ENCODE measurements around the gene ZNF592.

The ZNF592 gene

GRCh38 chr15:84819791-84820190 is 71.4 kb downstream of the ZNF592 start:
- Histone ChIP-seq H3K27ac (ENCODE audit: low read depth, low read length, severe bottlenecking) (peak overlapping the region; percentile 99), H3K36me3 (ENCODE audit: control insufficient read depth, insufficient read depth, low read length) (peaks cover 48% of the 10 kb centered on the region), H3K9me3 (ENCODE audit: control insufficient read depth, low read length) (no peaks in the 10 kb centered on the region), H3K4me3 (ENCODE audit: extremely low read depth, insufficient read depth, low read length, poor library complexity, severe bottlenecking) (peak overlapping the region; percentile 57), H3K4me1 (ENCODE audit: control insufficient read depth, insufficient read depth, low read length, poor library complexity, severe bottlenecking) (peaks cover 55% of the 10 kb centered on the region)
- 100% methylated on average over 1 of the region's 2 CpGs; no CpG with 5 or more reads in 1 of the 2 experiments for WGBS, 2 experiments (ENCODE audit: insufficient coverage in 2 of 2)

- Histone ChIP-seq H3K9me3 (ENCODE audit: control insufficient read depth, low read length) (no peaks in the 10 kb centered on the region), H3K27ac (ENCODE audit: low read depth, low read length, severe bottlenecking) (peak overlapping the region; percentile 77), H3K4me1 (ENCODE audit: control insufficient read depth, insufficient read depth, low read length, poor library complexity, severe bottlenecking) (peaks cover 55% of the 10 kb centered on the region), H3K36me3 (ENCODE audit: control insufficient read depth, insufficient read depth, low read length) (peaks cover 60% of the 10 kb centered on the region), H3K4me3 (ENCODE audit: extremely low read depth, insufficient read depth, low read length, poor library complexity, severe bottlenecking) (no peak overlapping the region)
- 82 to 94% methylated on average over 7 of the region's 8 CpGs for WGBS, 2 experiments (ENCODE audit: insufficient coverage in 2 of 2)
Observed at GRCh38 chr15:84821501-84822021, 73.2 kb downstream of the ZNF592 start.

GRCh38 chr15:84822653-84823281 is 74.4 kb downstream of the ZNF592 start:
- Histone ChIP-seq H3K27ac (ENCODE audit: low read depth, low read length, severe bottlenecking) (no peak overlapping the region), H3K4me1 (ENCODE audit: control insufficient read depth, insufficient read depth, low read length, poor library complexity, severe bottlenecking) (peaks cover 50% of the 10 kb centered on the region), H3K36me3 (ENCODE audit: control insufficient read depth, insufficient read depth, low read length) (peaks cover 71% of the 10 kb centered on the region), H3K9me3 (ENCODE audit: control insufficient read depth, low read length) (no peaks in the 10 kb centered on the region), H3K4me3 (ENCODE audit: extremely low read depth, insufficient read depth, low read length, poor library complexity, severe bottlenecking) (no peak overlapping the region)
- 93 to 96% methylated on average over 4 of the region's 4 CpGs for WGBS, 2 experiments (ENCODE audit: insufficient coverage in 2 of 2)

GRCh38 chr15:84823282-84823878 is 75.0 kb downstream of the ZNF592 start:
- Histone ChIP-seq H3K9me3 (ENCODE audit: control insufficient read depth, low read length) (no peaks in the 10 kb centered on the region), H3K4me1 (ENCODE audit: control insufficient read depth, insufficient read depth, low read length, poor library complexity, severe bottlenecking) (peaks cover 45% of the 10 kb centered on the region), H3K27ac (ENCODE audit: low read depth, low read length, severe bottlenecking) (no peak overlapping the region), H3K4me3 (ENCODE audit: extremely low read depth, insufficient read depth, low read length, poor library complexity, severe bottlenecking) (no peak overlapping the region), H3K36me3 (ENCODE audit: control insufficient read depth, insufficient read depth, low read length) (peaks cover 76% of the 10 kb centered on the region)
- 90 to 100% methylated on average over 2 to 3 of the region's 3 CpGs for WGBS, 2 experiments (ENCODE audit: insufficient coverage in 2 of 2)

GRCh38 chr15:84824260-84825007 is 76.0 kb downstream of the ZNF592 start:
- 94 to 97% methylated on average over 5 to 6 of the region's 6 CpGs for WGBS, 2 experiments (ENCODE audit: insufficient coverage in 2 of 2)
- Histone ChIP-seq H3K4me1 (ENCODE audit: control insufficient read depth, insufficient read depth, low read length, poor library complexity, severe bottlenecking) (peaks cover 40% of the 10 kb centered on the region), H3K4me3 (ENCODE audit: extremely low read depth, insufficient read depth, low read length, poor library complexity, severe bottlenecking) (no peak overlapping the region), H3K27ac (ENCODE audit: low read depth, low read length, severe bottlenecking) (no peak overlapping the region), H3K36me3 (ENCODE audit: control insufficient read depth, insufficient read depth, low read length) (peaks cover 87% of the 10 kb centered on the region), H3K9me3 (ENCODE audit: control insufficient read depth, low read length) (no peaks in the 10 kb centered on the region)

GRCh38 chr15:84826369-84826823 is 78.0 kb downstream of the ZNF592 start:
- H3K4me1 ChIP-seq (ENCODE audit: control insufficient read depth, insufficient read depth, low read length, poor library complexity, severe bottlenecking) = peaks cover 24% of the 10 kb centered on the region
- H3K4me3 ChIP-seq (ENCODE audit: extremely low read depth, insufficient read depth, low read length, poor library complexity, severe bottlenecking) = no peak overlapping the region
- H3K36me3 ChIP-seq (ENCODE audit: control insufficient read depth, insufficient read depth, low read length) = peaks cover 89% of the 10 kb centered on the region
- no peaks in the 10 kb centered on the region for H3K9me3 ChIP-seq (ENCODE audit: control insufficient read depth, low read length)
- no peak overlapping the region for H3K27ac ChIP-seq (ENCODE audit: low read depth, low read length, severe bottlenecking)
- WGBS, 2 experiments (ENCODE audit: insufficient coverage in 2 of 2) = 70 to 77% methylated on average over 4 to 6 of the region's 6 CpGs

- no peaks in the 10 kb centered on the region for H3K9me3 ChIP-seq (ENCODE audit: control insufficient read depth, low read length)
- no peak overlapping the region for H3K4me3 ChIP-seq (ENCODE audit: extremely low read depth, insufficient read depth, low read length, poor library complexity, severe bottlenecking)
- peaks cover 20% of the 10 kb centered on the region for H3K4me1 ChIP-seq (ENCODE audit: control insufficient read depth, insufficient read depth, low read length, poor library complexity, severe bottlenecking)
- no peak overlapping the region for H3K27ac ChIP-seq (ENCODE audit: low read depth, low read length, severe bottlenecking)
- peaks cover 89% of the 10 kb centered on the region for H3K36me3 ChIP-seq (ENCODE audit: control insufficient read depth, insufficient read depth, low read length)
- 97% methylated on average over 9 of the region's 9 CpGs for WGBS, 2 experiments (ENCODE audit: insufficient coverage in 2 of 2)
Observed at GRCh38 chr15:84827246-84827645, 78.9 kb downstream of the ZNF592 start.

- Histone ChIP-seq H3K4me1 (ENCODE audit: control insufficient read depth, insufficient read depth, low read length, poor library complexity, severe bottlenecking) (peaks cover 20% of the 10 kb centered on the region), H3K27ac (ENCODE audit: low read depth, low read length, severe bottlenecking) (no peak overlapping the region), H3K4me3 (ENCODE audit: extremely low read depth, insufficient read depth, low read length, poor library complexity, severe bottlenecking) (no peak overlapping the region), H3K9me3 (ENCODE audit: control insufficient read depth, low read length) (no peaks in the 10 kb centered on the region), H3K36me3 (ENCODE audit: control insufficient read depth, insufficient read depth, low read length) (peaks cover 89% of the 10 kb centered on the region)
- 84% methylated on average over 6 to 7 of the region's 14 CpGs for WGBS, 2 experiments (ENCODE audit: insufficient coverage in 2 of 2)
Observed at GRCh38 chr15:84828086-84828908, 79.9 kb downstream of the ZNF592 start.

- no peak overlapping the region for H3K4me3 ChIP-seq (ENCODE audit: extremely low read depth, insufficient read depth, low read length, poor library complexity, severe bottlenecking)
- WGBS, 2 experiments (ENCODE audit: insufficient coverage in 2 of 2) = 92 to 94% methylated on average over 6 to 8 of the region's 8 CpGs
- H3K4me1 ChIP-seq (ENCODE audit: control insufficient read depth, insufficient read depth, low read length, poor library complexity, severe bottlenecking) = peaks cover 17% of the 10 kb centered on the region
Observed at GRCh38 chr15:84829428-84829827, 81.0 kb downstream of the ZNF592 start.

GRCh38 chr15:84830036-84830435 is 81.6 kb downstream of the ZNF592 start:
- peaks cover 17% of the 10 kb centered on the region for H3K4me1 ChIP-seq (ENCODE audit: control insufficient read depth, insufficient read depth, low read length, poor library complexity, severe bottlenecking)
- no peak overlapping the region for H3K4me3 ChIP-seq (ENCODE audit: extremely low read depth, insufficient read depth, low read length, poor library complexity, severe bottlenecking)
- peaks cover 88% of the 10 kb centered on the region for H3K36me3 ChIP-seq (ENCODE audit: control insufficient read depth, insufficient read depth, low read length)
- no peak overlapping the region for H3K27ac ChIP-seq (ENCODE audit: low read depth, low read length, severe bottlenecking)
- no peaks in the 10 kb centered on the region for H3K9me3 ChIP-seq (ENCODE audit: control insufficient read depth, low read length)
- 64 to 83% methylated on average over 2 of the region's 2 CpGs for WGBS, 2 experiments (ENCODE audit: insufficient coverage in 2 of 2)

More at GRCh38 chr15:84829428-84829827, 81.0 kb downstream of the ZNF592 start:
- Histone ChIP-seq H3K27ac (ENCODE audit: low read depth, low read length, severe bottlenecking) (no peak overlapping the region), H3K36me3 (ENCODE audit: control insufficient read depth, insufficient read depth, low read length) (peaks cover 89% of the 10 kb centered on the region), H3K9me3 (ENCODE audit: control insufficient read depth, low read length) (no peaks in the 10 kb centered on the region)
